ENCODE data around the gene SEMA5A.

SEMA5A gene

GRCh38 chr5:9157811-9158210, 388.1 kb downstream of the SEMA5A start:
- no peak for TF ChIP-seq FOXP2 (optimal IDR thresholded peaks at IDR 0.05; ENCODE audit: borderline replicate concordance, extremely low read depth, extremely low read length, insufficient read depth)
- no peak for TF ChIP-seq TAF1 (IDR thresholded peaks at IDR 0.05; ENCODE audit: borderline replicate concordance, insufficient read depth, low read length)
- TF ChIP-seq REST (IDR thresholded peaks at IDR 0.05; ENCODE audit: insufficient read depth in 1 of 2, low read depth in 2 of 2, low read length in 2 of 2): no peak
- TF ChIP-seq POLR2AphosphoS5 (IDR thresholded peaks at IDR 0.05; ENCODE audit: low read depth, low read length): no peak
- TF ChIP-seq SIN3A (IDR thresholded peaks at IDR 0.05; ENCODE audit: borderline replicate concordance, insufficient read depth, low read length): no peak

- no peak for TF ChIP-seq TAF1 (IDR thresholded peaks at IDR 0.05; ENCODE audit: borderline replicate concordance, insufficient read depth, low read length)
- no peak for TF ChIP-seq POLR2AphosphoS5 (IDR thresholded peaks at IDR 0.05; ENCODE audit: low read depth, low read length)
- no peak for TF ChIP-seq FOXP2 (optimal IDR thresholded peaks at IDR 0.05; ENCODE audit: borderline replicate concordance, extremely low read depth, extremely low read length, insufficient read depth)
- TF ChIP-seq SIN3A (IDR thresholded peaks at IDR 0.05; ENCODE audit: borderline replicate concordance, insufficient read depth, low read length): no peak
- no peak for TF ChIP-seq REST (IDR thresholded peaks at IDR 0.05; ENCODE audit: insufficient read depth in 1 of 2, low read depth in 2 of 2, low read length in 2 of 2)
These were observed 388.9 kb downstream of the SEMA5A start for GRCh38 chr5:9157020-9157419.

GRCh38 chr5:9156282-9156681, 389.6 kb downstream of the SEMA5A start:
- TF ChIP-seq POLR2AphosphoS5 (IDR thresholded peaks at IDR 0.05; ENCODE audit: low read depth, low read length): no peak
- no peak for TF ChIP-seq SIN3A (IDR thresholded peaks at IDR 0.05; ENCODE audit: borderline replicate concordance, insufficient read depth, low read length)
- no peak for TF ChIP-seq TAF1 (IDR thresholded peaks at IDR 0.05; ENCODE audit: borderline replicate concordance, insufficient read depth, low read length)
- TF ChIP-seq FOXP2 (optimal IDR thresholded peaks at IDR 0.05; ENCODE audit: borderline replicate concordance, extremely low read depth, extremely low read length, insufficient read depth): no peak
- no peak for TF ChIP-seq REST (IDR thresholded peaks at IDR 0.05; ENCODE audit: insufficient read depth in 1 of 2, low read depth in 2 of 2, low read length in 2 of 2)

- TF ChIP-seq POLR2AphosphoS5 (IDR thresholded peaks at IDR 0.05; ENCODE audit: low read depth, low read length) (no peak), TAF1 (IDR thresholded peaks at IDR 0.05; ENCODE audit: borderline replicate concordance, insufficient read depth, low read length) (no peak), SIN3A (IDR thresholded peaks at IDR 0.05; ENCODE audit: borderline replicate concordance, insufficient read depth, low read length) (no peak), REST (IDR thresholded peaks at IDR 0.05; ENCODE audit: insufficient read depth in 1 of 2, low read depth in 2 of 2, low read length in 2 of 2) (no peak), FOXP2 (optimal IDR thresholded peaks at IDR 0.05; ENCODE audit: borderline replicate concordance, extremely low read depth, extremely low read length, insufficient read depth) (no peak)
These were observed 394.0 kb downstream of the SEMA5A start for GRCh38 chr5:9151684-9152427.
